DOHH2 (cell line): ENCODE results near the gene PNLIPRP1.

Source experiments
- H3F3A ChIP-seq: fragments of 200-600 bp; sonication (generic), shearing (Covaris generic); 2 replicates; pipeline ENCODE4 v1.6.0; 2016; ENCODE audit warnings: antibody characterized with exemption, mild to moderate bottlenecking; ENCODE audit not compliant: control insufficient read depth, insufficient read depth
- H3K27ac ChIP-seq: fragments of 200-600 bp; sonication (generic); 2 replicates; pipeline ENCODE4 v1.5.1; 2014; ENCODE audit warnings: low read depth, mild to moderate bottlenecking, low read length, moderate library complexity
- H3K27me3 ChIP-seq: fragments of 200-600 bp; sonication (generic); 2 replicates; pipeline ENCODE4 v1.6.1; 2014; ENCODE audit warnings: mild to moderate bottlenecking, low read length, mixed read lengths; ENCODE audit not compliant: control insufficient read depth
- H3K36me3 ChIP-seq: fragments of 200-600 bp; sonication (generic); 2 replicates; pipeline ENCODE4 v1.6.1; 2014; ENCODE audit warnings: mild to moderate bottlenecking, low read length, moderate library complexity, mixed read lengths; ENCODE audit not compliant: control insufficient read depth
- H3K4me1 ChIP-seq: fragments of 200-600 bp; sonication (generic); 2 replicates; pipeline ENCODE4 v1.6.1; 2014; ENCODE audit warnings: mild to moderate bottlenecking, low read length, mixed read lengths; ENCODE audit not compliant: control insufficient read depth
- H3K4me2 ChIP-seq: fragments of 200-600 bp; sonication (generic); 2 replicates; pipeline ENCODE4 v1.6.0; 2014; ENCODE audit warnings: mild to moderate bottlenecking, low read length, moderate library complexity
- H3K4me3 ChIP-seq: fragments of 200-600 bp; sonication (generic); 2 replicates; pipeline ENCODE4 v1.5.1; 2014; ENCODE audit warnings: mild to moderate bottlenecking, low read length, mixed read lengths
- H3K79me2 ChIP-seq: fragments of 200-600 bp; sonication (generic); 2 replicates; pipeline ENCODE4 v1.6.1; 2014; ENCODE audit warnings: mild to moderate bottlenecking, low read length, mixed read lengths; ENCODE audit not compliant: control insufficient read depth
- H3K9me2 ChIP-seq: fragments of 200-600 bp; sonication (generic); replicated peaks from 2 replicates; pipeline ENCODE4 v1.6.1; 2014; ENCODE audit warnings: mild to moderate bottlenecking, low read length, mixed read lengths; ENCODE audit not compliant: control insufficient read depth
- H3K9me3 ChIP-seq: fragments of 200-600 bp; sonication (generic); 2 replicates; pipeline ENCODE4 v1.6.1; 2014; ENCODE audit warnings: antibody characterized with exemption, low read length, mixed read lengths; ENCODE audit not compliant: control insufficient read depth, insufficient read depth
- H4K20me1 ChIP-seq: fragments of 200-600 bp; sonication (generic); 2 replicates; pipeline ENCODE4 v1.6.0; 2014; ENCODE audit warnings: low read depth, mild to moderate bottlenecking, antibody characterized with exemption, low read length, moderate library complexity; ENCODE audit not compliant: control insufficient read depth, insufficient read depth
- EZH2phosphoT487 ChIP-seq: fragments of 200-600 bp; sonication (generic); IDR thresholded peaks from 2 replicates; pipeline ENCODE4 v1.6.1; 2017; ENCODE audit warnings: borderline replicate concordance, mild to moderate bottlenecking, antibody characterized with exemption, low read length, moderate library complexity, mixed read lengths
- TF ChIP-seq, protein P1 (sequence below): fragments of 200-600 bp; sonication (generic); IDR thresholded peaks from one replicate; pipeline ENCODE4 v1.5.1; 2014; ENCODE audit warnings: antibody characterized with exemption, mild to moderate bottlenecking, low read depth, low read length; ENCODE audit not compliant: poor library complexity, severe bottlenecking

PNLIPRP1 gene

GRCh38 chr10:116590590-116591444, at the start of gene PNLIPRP1:
Gene PNLIPRP1, plus strand, starts transcription at chr10:116590959. Its CDS starts 171 bp downstream, at chr10:116591130.
- Histone ChIP-seq H3K4me2 (no peak within 1 kb of the TSS), H3K27me3 (no peaks in the 10 kb centered on the region), H3K9me2 (no peaks in the 10 kb centered on the region), H4K20me1 (no peaks in the 10 kb centered on the region), H3K9me3 (no peaks in the 10 kb centered on the region), H3K27ac (no peak within 1 kb of the TSS), H3F3A (no peaks in the 10 kb centered on the region), H3K4me1 (no peaks in the 10 kb centered on the region), H3K79me2 (no peaks in the 10 kb centered on the region), H3K36me3 (no peaks in the 10 kb centered on the region), H3K4me3 (no peak within 1 kb of the TSS)
- TF ChIP-seq, protein P1, sequence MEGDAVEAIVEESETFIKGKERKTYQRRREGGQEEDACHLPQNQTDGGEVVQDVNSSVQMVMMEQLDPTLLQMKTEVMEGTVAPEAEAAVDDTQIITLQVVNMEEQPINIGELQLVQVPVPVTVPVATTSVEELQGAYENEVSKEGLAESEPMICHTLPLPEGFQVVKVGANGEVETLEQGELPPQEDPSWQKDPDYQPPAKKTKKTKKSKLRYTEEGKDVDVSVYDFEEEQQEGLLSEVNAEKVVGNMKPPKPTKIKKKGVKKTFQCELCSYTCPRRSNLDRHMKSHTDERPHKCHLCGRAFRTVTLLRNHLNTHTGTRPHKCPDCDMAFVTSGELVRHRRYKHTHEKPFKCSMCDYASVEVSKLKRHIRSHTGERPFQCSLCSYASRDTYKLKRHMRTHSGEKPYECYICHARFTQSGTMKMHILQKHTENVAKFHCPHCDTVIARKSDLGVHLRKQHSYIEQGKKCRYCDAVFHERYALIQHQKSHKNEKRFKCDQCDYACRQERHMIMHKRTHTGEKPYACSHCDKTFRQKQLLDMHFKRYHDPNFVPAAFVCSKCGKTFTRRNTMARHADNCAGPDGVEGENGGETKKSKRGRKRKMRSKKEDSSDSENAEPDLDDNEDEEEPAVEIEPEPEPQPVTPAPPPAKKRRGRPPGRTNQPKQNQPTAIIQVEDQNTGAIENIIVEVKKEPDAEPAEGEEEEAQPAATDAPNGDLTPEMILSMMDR = no peak
- no peak for TF ChIP-seq EZH2phosphoT487

GRCh38 chr10:116542007-116542677, 48.6 kb upstream of the PNLIPRP1 start:
- no peaks in the 10 kb centered on the region for H3K79me2 ChIP-seq

GRCh38 chr10:116545122-116545521, 45.6 kb upstream of the PNLIPRP1 start:
- no peaks in the 10 kb centered on the region for H3K9me3 ChIP-seq
- no peak overlapping the region for H3K4me3 ChIP-seq
- H3K9me2 ChIP-seq = no peaks in the 10 kb centered on the region
- H3F3A ChIP-seq = no peaks in the 10 kb centered on the region
- H3K79me2 ChIP-seq = no peaks in the 10 kb centered on the region
- no peak overlapping the region for H3K4me2 ChIP-seq
- no peaks in the 10 kb centered on the region for H4K20me1 ChIP-seq
- H3K27me3 ChIP-seq = no peaks in the 10 kb centered on the region
- no peak overlapping the region for H3K27ac ChIP-seq
- no peaks in the 10 kb centered on the region for H3K36me3 ChIP-seq
- H3K4me1 ChIP-seq = no peaks in the 10 kb centered on the region
- no peak for TF ChIP-seq EZH2phosphoT487
- TF ChIP-seq, protein P1 = no peak

More at GRCh38 chr10:116542007-116542677, 48.6 kb upstream of the PNLIPRP1 start:
- H3K4me1 ChIP-seq = no peaks in the 10 kb centered on the region
- H3K9me2 ChIP-seq = no peaks in the 10 kb centered on the region
- H3K27me3 ChIP-seq = no peaks in the 10 kb centered on the region
- H3F3A ChIP-seq = no peaks in the 10 kb centered on the region
- no peak overlapping the region for H3K27ac ChIP-seq
- no peaks in the 10 kb centered on the region for H3K9me3 ChIP-seq
- H3K4me2 ChIP-seq = no peak overlapping the region
- H4K20me1 ChIP-seq = no peaks in the 10 kb centered on the region
- no peak overlapping the region for H3K4me3 ChIP-seq
- TF ChIP-seq EZH2phosphoT487 = no peak
- TF ChIP-seq, protein P1 = no peak
- no peaks in the 10 kb centered on the region for H3K36me3 ChIP-seq
